Osteocyte (in vitro differentiated cells): ENCODE data around the gene CCDC91. TPM values are rescaled to one million over a fixed set of nuclear protein-coding genes. Genes with fewer than 3 reads are reported as not detected.
"Not testable (repeated sequence)": the region's sequence is repeated elsewhere in the genome, so short reads cannot be mapped to it uniquely, and the experiment has no call there.

ENCODE experiments used
- DNase-seq: peaks from one replicate; pipeline ENCODE4 v3.0.0; 2021; ENCODE audit warnings: mixed read lengths; ENCODE audit not compliant: unreplicated experiment; ENCODE audit errors: extremely low spot score
- H3K27ac Mint-ChIP-seq: one replicate; pipeline ENCODE4 v1.8.0; 2021; ENCODE audit warnings: mild to moderate bottlenecking, mixed read lengths; ENCODE audit not compliant: unreplicated experiment
- H3K27me3 Mint-ChIP-seq: one replicate; pipeline ENCODE4 v1.8.0; 2021; ENCODE audit warnings: mixed read lengths; ENCODE audit not compliant: unreplicated experiment
- H3K36me3 Mint-ChIP-seq: one replicate; pipeline ENCODE4 v1.8.0; 2021; ENCODE audit warnings: mixed read lengths; ENCODE audit not compliant: unreplicated experiment
- H3K4me1 Mint-ChIP-seq: one replicate; pipeline ENCODE4 v1.8.0; 2021; ENCODE audit warnings: mixed read lengths; ENCODE audit not compliant: unreplicated experiment
- H3K4me3 Mint-ChIP-seq: one replicate; pipeline ENCODE4 v1.8.0; 2021; ENCODE audit warnings: mild to moderate bottlenecking, moderate library complexity, mixed read lengths; ENCODE audit not compliant: unreplicated experiment
- H3K9me3 Mint-ChIP-seq: one replicate; pipeline ENCODE4 v1.8.0; 2021; ENCODE audit warnings: mixed read lengths; ENCODE audit not compliant: unreplicated experiment
- CTCF ChIP-seq: fragments of 200-600 bp; sonication (generic); IDR thresholded peaks from 2 replicates; pipeline ENCODE4 v1.5.0; 2021; ENCODE audit warnings: antibody characterized with exemption, mild to moderate bottlenecking, moderate library complexity
- total RNA-seq: library from RNA; stranded (reverse); gene quantifications from 2 replicates; pipeline ENCODE4 v1.2.1, GENCODE V29; 2021

CCDC91 gene
- total RNA-seq, 1 donor from 2014 or later = 17.5 TPM

- peaks cover 26% of the 10 kb centered on the region for H3K9me3 Mint-ChIP-seq
- H3K36me3 Mint-ChIP-seq = peaks cover 28% of the 10 kb centered on the region
- no peak overlapping the region for H3K27ac Mint-ChIP-seq
- no peak overlapping the region for H3K4me3 Mint-ChIP-seq
- DNase-seq = no peak
- TF ChIP-seq CTCF = no peak
- H3K27me3 Mint-ChIP-seq = no peaks in the 10 kb centered on the region
- H3K4me1 Mint-ChIP-seq = peaks cover 14% of the 10 kb centered on the region
Observed at GRCh38 chr12:28374556-28374955, 184.3 kb downstream of the CCDC91 start.

- no peak for TF ChIP-seq CTCF
- Mint-ChIP-seq H3K36me3 (peaks cover 4% of the 10 kb centered on the region), H3K27me3 (no peaks in the 10 kb centered on the region), H3K27ac (no peak overlapping the region), H3K9me3 (no peaks in the 10 kb centered on the region), H3K4me3 (no peak overlapping the region), H3K4me1 (peaks cover 14% of the 10 kb centered on the region)
- DNase-seq = no peak
Observed at GRCh38 chr12:28378736-28379135, 188.5 kb downstream of the CCDC91 start.

GRCh38 chr12:28379779-28380178, 189.5 kb downstream of the CCDC91 start:
- H3K27me3 Mint-ChIP-seq, H3K4me3 Mint-ChIP-seq, H3K36me3 Mint-ChIP-seq, DNase-seq, H3K27ac Mint-ChIP-seq, H3K9me3 Mint-ChIP-seq: not testable (repeated sequence)
- H3K4me1 Mint-ChIP-seq = peaks cover 14% of the 10 kb centered on the region

GRCh38 chr12:28383368-28383767, 193.1 kb downstream of the CCDC91 start:
- no peak overlapping the region for H3K4me3 Mint-ChIP-seq
- no peaks in the 10 kb centered on the region for H3K27me3 Mint-ChIP-seq
- H3K4me1 Mint-ChIP-seq = peaks cover under 1% of the 10 kb centered on the region
- no peak for TF ChIP-seq CTCF
- H3K27ac Mint-ChIP-seq = no peak overlapping the region
- H3K9me3 Mint-ChIP-seq = peaks cover 11% of the 10 kb centered on the region
- DNase-seq = no peak
- peaks cover 4% of the 10 kb centered on the region for H3K36me3 Mint-ChIP-seq

GRCh38 chr12:28388879-28389278, 198.6 kb downstream of the CCDC91 start:
- no peak overlapping the region for H3K4me3 Mint-ChIP-seq
- no peak overlapping the region for H3K27ac Mint-ChIP-seq
- peaks cover 12% of the 10 kb centered on the region for H3K9me3 Mint-ChIP-seq
- peaks cover 24% of the 10 kb centered on the region for H3K4me1 Mint-ChIP-seq
- no peaks in the 10 kb centered on the region for H3K27me3 Mint-ChIP-seq
- H3K36me3 Mint-ChIP-seq = peaks cover 3% of the 10 kb centered on the region
- DNase-seq = no peak
- no peak for TF ChIP-seq CTCF

GRCh38 chr12:28390206-28390605, 199.9 kb downstream of the CCDC91 start:
- TF ChIP-seq CTCF = no peak
- no peaks in the 10 kb centered on the region for H3K27me3 Mint-ChIP-seq
- DNase-seq = no peak
- peak overlapping the region; percentile 81 for H3K27ac Mint-ChIP-seq
- H3K36me3 Mint-ChIP-seq = peaks cover 4% of the 10 kb centered on the region
- H3K4me3 Mint-ChIP-seq = no peak overlapping the region
- peaks cover 24% of the 10 kb centered on the region for H3K4me1 Mint-ChIP-seq
- peaks cover 12% of the 10 kb centered on the region for H3K9me3 Mint-ChIP-seq
